Keratinocyte (primary cell): Measurements from ENCODE around the gene THUMPD3. TPM values are rescaled to one million over a fixed set of nuclear protein-coding genes. Genes with fewer than 3 reads are reported as not detected.

Experiments used
- DNase-seq: peaks from one replicate; pipeline ENCODE4 v3.0.0-alpha.2; 2011; ENCODE audit warnings: low read depth, missing footprints, low spot score
- FAIRE-seq: peaks from 2 replicates; lab custom pipeline; 2011; peaks lifted over from hg19 to GRCh38; lab: Jason Lieb, UNC
- H2AFZ ChIP-seq: 2 replicates; pipeline ENCODE4 v1.6.0; 2012; ENCODE audit warnings: low read length, control low read depth, inconsistent platforms; ENCODE audit not compliant: control insufficient read depth
- H3K27ac ChIP-seq: 2 replicates; pipeline ENCODE4 v1.5.1; 2011; ENCODE audit warnings: low read length; ENCODE audit not compliant: control insufficient read depth, insufficient read depth
- H3K27me3 ChIP-seq: 3 replicates; pipeline ENCODE4 v1.6.0; 2011; ENCODE audit warnings: low read length; ENCODE audit not compliant: control insufficient read depth, insufficient read depth; ENCODE audit errors: extremely low read depth
- H3K36me3 ChIP-seq, 2 experiments: 2 replicates in 1 of 2; 3 replicates in 1 of 2; pipeline ENCODE4 v1.5.1; 2011; ENCODE audit warnings: low read length in 2 of 2, mild to moderate bottlenecking in 1 of 2; ENCODE audit not compliant: control insufficient read depth in 2 of 2, insufficient read depth in 2 of 2; ENCODE audit errors: extremely low read depth in 1 of 2
- H3K4me1 ChIP-seq: 3 replicates; pipeline ENCODE4 v1.5.1; 2011; ENCODE audit warnings: low read length; ENCODE audit not compliant: control insufficient read depth, insufficient read depth; ENCODE audit errors: extremely low read depth
- H3K4me2 ChIP-seq: 3 replicates; pipeline ENCODE4 v1.6.0; 2011; ENCODE audit warnings: low read depth, low read length; ENCODE audit not compliant: control insufficient read depth, insufficient read depth; ENCODE audit errors: extremely low read depth
- H3K4me3 ChIP-seq, 3 experiments: fragments of 200-600 bp in 1 of 3; sonication (generic) in 1 of 3; 2 replicates in 2 of 3; 3 replicates in 1 of 3; pipeline ENCODE4 v1.5.1; 2011 to 2016; ENCODE audit warnings: low read length in 3 of 3, mild to moderate bottlenecking in 3 of 3, control low read depth in 2 of 3, inconsistent platforms in 1 of 3, low read depth in 1 of 3, mixed read lengths in 1 of 3, mixed run types in 1 of 3, moderate library complexity in 1 of 3; ENCODE audit not compliant: control insufficient read depth in 2 of 3, insufficient read depth in 2 of 3; ENCODE audit errors: extremely low read depth in 1 of 3
- H3K79me2 ChIP-seq: 2 replicates; pipeline ENCODE4 v1.6.0; 2012; ENCODE audit warnings: low read length; ENCODE audit not compliant: control insufficient read depth, insufficient read depth
- H3K9ac ChIP-seq: 3 replicates; pipeline ENCODE4 v1.6.0; 2011; ENCODE audit warnings: low read length; ENCODE audit not compliant: control insufficient read depth, insufficient read depth; ENCODE audit errors: extremely low read depth
- H3K9me1 ChIP-seq: 3 replicates; pipeline ENCODE4 v1.6.0; 2011; ENCODE audit warnings: low read length; ENCODE audit not compliant: control insufficient read depth, insufficient read depth; ENCODE audit errors: extremely low read depth
- H3K9me3 ChIP-seq: 2 replicates; pipeline ENCODE4 v1.5.1; 2012; ENCODE audit warnings: low read depth, low read length; ENCODE audit not compliant: control insufficient read depth
- H4K20me1 ChIP-seq: 3 replicates; pipeline ENCODE4 v1.6.0; 2011; ENCODE audit warnings: low read length; ENCODE audit not compliant: control insufficient read depth, insufficient read depth; ENCODE audit errors: extremely low read depth
- EZH2 ChIP-seq: IDR thresholded peaks from one replicate; pipeline ENCODE4 v1.6.1; 2012; ENCODE audit warnings: inconsistent platforms, mild to moderate bottlenecking, low read length, moderate library complexity
- dilution Hi-C: fragments of 300-500 bp; cut with MboI; formaldehyde crosslinking; loops from one replicate; pipeline ENCODE4 v1.7.0; 2020; ENCODE audit warnings: low sequenced_read_pairs; ENCODE audit not compliant: extremely low pct_ligation_motif_present
- polyA plus RNA-seq, 5 experiments: library from polyadenylated mRNA; depleted of rRNA in 3 of 5; stranded (reverse) in 3 of 5; stranded (forward) in 1 of 5; unstranded in 1 of 5; fragments of >200 nt; gene quantifications; 1 replicate in 1 of 5; 2 replicates in 3 of 5; 3 replicates in 1 of 5; pipeline versions ENCODE4 v1.2.1 to v1.2.3, GENCODE V29; 2011 to 2012; ENCODE audit warnings: missing spikeins in 2 of 5, low read depth in 1 of 5, low replicate concordance in 1 of 5
- TF ChIP-seq, protein P1 (sequence below), 3 experiments: IDR thresholded peaks in 1 of 3; conservative IDR thresholded peaks in 1 of 3; optimal IDR thresholded peaks in 1 of 3; 2 replicates in 2 of 3; 3 replicates in 1 of 3; pipeline versions ENCODE3 to v1.5.1; 2011; ENCODE audit warnings: low read length in 3 of 3, mild to moderate bottlenecking in 3 of 3, moderate library complexity in 2 of 3, control low read depth in 1 of 3, inconsistent platforms in 1 of 3; ENCODE audit not compliant: insufficient read depth in 2 of 3; ENCODE audit errors: extremely low read depth in 1 of 3

Gene THUMPD3
- polyA plus RNA-seq, 1 donor (not counting 4 experiments of a cell fraction or from before 2014, with no cell fraction given): 59.8 TPM

DNA sequence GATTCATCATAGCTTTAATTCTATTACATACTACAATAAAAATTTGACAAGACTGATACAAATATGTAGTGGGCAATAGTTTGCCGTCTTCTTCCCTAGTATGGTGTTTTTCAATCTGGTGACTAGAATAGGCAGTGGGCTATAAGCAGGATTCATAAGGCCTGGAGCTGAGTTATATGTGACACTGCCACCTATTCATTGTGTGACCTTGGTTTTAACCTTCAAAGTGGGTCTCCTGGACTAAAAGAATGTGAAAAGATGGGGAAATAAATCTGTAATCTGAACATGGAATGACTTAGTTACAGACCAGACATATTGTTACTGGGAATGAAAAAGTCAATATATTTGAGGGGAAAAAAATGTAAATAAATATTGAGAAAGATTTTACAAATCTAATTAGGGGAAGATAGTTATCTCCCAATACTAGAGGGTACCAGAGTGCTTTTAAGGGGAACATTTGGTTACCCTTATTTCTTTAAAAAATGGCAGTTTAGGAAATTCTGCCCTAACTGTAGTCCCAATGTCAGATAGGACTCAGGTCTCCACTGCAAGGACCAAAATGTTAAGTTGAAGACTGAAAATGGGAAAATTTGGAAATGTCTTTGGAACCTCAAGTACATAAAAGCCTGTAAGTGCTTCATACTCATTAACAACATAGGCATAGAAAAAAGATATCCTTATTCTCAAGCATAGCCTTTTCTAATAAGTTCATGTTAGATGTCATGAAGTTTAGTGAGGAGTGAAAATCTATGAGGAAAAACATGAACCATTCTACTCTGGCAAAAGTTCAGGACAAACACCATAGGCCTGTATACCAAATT, 23.9 kb downstream of the THUMPD3 start:
- H3K4me1 ChIP-seq: peaks cover 16% of the 10 kb centered on the region
- no peaks in the 10 kb centered on the region for H3K9me1 ChIP-seq
- no peak overlapping the region for H3K4me2 ChIP-seq
- peaks cover 27% of the 10 kb centered on the region for H3K79me2 ChIP-seq
- DNase-seq (no peak), FAIRE-seq (no peak)
- H3K36me3 ChIP-seq: peaks cover 25 to 50% of the 10 kb centered on the region in 2 experiments
- no peak overlapping the region for H3K4me3 ChIP-seq
- TF ChIP-seq, protein P1, sequence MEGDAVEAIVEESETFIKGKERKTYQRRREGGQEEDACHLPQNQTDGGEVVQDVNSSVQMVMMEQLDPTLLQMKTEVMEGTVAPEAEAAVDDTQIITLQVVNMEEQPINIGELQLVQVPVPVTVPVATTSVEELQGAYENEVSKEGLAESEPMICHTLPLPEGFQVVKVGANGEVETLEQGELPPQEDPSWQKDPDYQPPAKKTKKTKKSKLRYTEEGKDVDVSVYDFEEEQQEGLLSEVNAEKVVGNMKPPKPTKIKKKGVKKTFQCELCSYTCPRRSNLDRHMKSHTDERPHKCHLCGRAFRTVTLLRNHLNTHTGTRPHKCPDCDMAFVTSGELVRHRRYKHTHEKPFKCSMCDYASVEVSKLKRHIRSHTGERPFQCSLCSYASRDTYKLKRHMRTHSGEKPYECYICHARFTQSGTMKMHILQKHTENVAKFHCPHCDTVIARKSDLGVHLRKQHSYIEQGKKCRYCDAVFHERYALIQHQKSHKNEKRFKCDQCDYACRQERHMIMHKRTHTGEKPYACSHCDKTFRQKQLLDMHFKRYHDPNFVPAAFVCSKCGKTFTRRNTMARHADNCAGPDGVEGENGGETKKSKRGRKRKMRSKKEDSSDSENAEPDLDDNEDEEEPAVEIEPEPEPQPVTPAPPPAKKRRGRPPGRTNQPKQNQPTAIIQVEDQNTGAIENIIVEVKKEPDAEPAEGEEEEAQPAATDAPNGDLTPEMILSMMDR (optimal IDR thresholded peaks at IDR 0.05 in 1 of 3, IDR thresholded peaks at IDR 0.05 in 1 of 3, conservative IDR thresholded peaks at IDR 0.05 in 1 of 3; ENCODE audit: extremely low read depth in 1 of 3, insufficient read depth in 2 of 3, low read length in 3 of 3): no peak
- TF ChIP-seq EZH2: no peak
- dilution Hi-C loops: no loop called here
- H3K27me3 ChIP-seq: no peaks in the 10 kb centered on the region
- H2AFZ ChIP-seq: no peak overlapping the region
- H3K27ac ChIP-seq: no peak overlapping the region
- no peaks in the 10 kb centered on the region for H3K9me3 ChIP-seq
- H4K20me1 ChIP-seq: peaks cover 5% of the 10 kb centered on the region
- no peak overlapping the region for H3K9ac ChIP-seq

GRCh38 chr3:9387322-9387655, 24.4 kb downstream of the THUMPD3 start:
- dilution Hi-C loops: no loop called here
- Histone ChIP-seq H3K9me3 (no peaks in the 10 kb centered on the region), H4K20me1 (peaks cover 5% of the 10 kb centered on the region), H3K9ac (no peak overlapping the region), H3K9me1 (no peaks in the 10 kb centered on the region), H3K27me3 (no peaks in the 10 kb centered on the region), H3K79me2 (peaks cover 32% of the 10 kb centered on the region), H3K4me2 (no peak overlapping the region), H3K4me3 (no peak overlapping the region), H3K36me3 (peaks cover 28 to 50% of the 10 kb centered on the region in 2 experiments), H3K4me1 (peaks cover 16% of the 10 kb centered on the region), H3K27ac (no peak overlapping the region), H2AFZ (no peak overlapping the region)
- no peak for FAIRE-seq
- no peak for DNase-seq
- no peak for TF ChIP-seq EZH2
- TF ChIP-seq, protein P1 (optimal IDR thresholded peaks at IDR 0.05 in 1 of 3, IDR thresholded peaks at IDR 0.05 in 1 of 3, conservative IDR thresholded peaks at IDR 0.05 in 1 of 3; ENCODE audit: extremely low read depth in 1 of 3, insufficient read depth in 2 of 3, low read length in 3 of 3): no peak
